Retinal pigment epithelial cell (primary cell): ENCODE measurements around the gene GAMT.

ENCODE experiments used
- DNase-seq: peaks from one replicate; pipeline ENCODE4 v3.0.0-alpha.2; 2010; ENCODE audit warnings: low read depth
- H3K4me3 ChIP-seq: 2 replicates; pipeline ENCODE4 v1.5.1; 2011; ENCODE audit warnings: mild to moderate bottlenecking, low read length, control low read depth, moderate library complexity
- CTCF ChIP-seq: conservative IDR thresholded peaks from 2 replicates; pipeline ENCODE4 v1.5.1; 2011; ENCODE audit warnings: low read depth, low read length, control low read depth, inconsistent platforms

The GAMT gene

GRCh38 chr19:1410136-1410786 is 8.9 kb upstream of the GAMT start:
- no peak for TF ChIP-seq CTCF
- DNase-seq: no peak
- peak overlapping the region; percentile 76 for H3K4me3 ChIP-seq

GRCh38 chr19:1409204-1410005 is 8.1 kb upstream of the GAMT start:
- DNase-seq: no peak
- peak overlapping the region; percentile 76 for H3K4me3 ChIP-seq
- TF ChIP-seq CTCF: no peak

DNA sequence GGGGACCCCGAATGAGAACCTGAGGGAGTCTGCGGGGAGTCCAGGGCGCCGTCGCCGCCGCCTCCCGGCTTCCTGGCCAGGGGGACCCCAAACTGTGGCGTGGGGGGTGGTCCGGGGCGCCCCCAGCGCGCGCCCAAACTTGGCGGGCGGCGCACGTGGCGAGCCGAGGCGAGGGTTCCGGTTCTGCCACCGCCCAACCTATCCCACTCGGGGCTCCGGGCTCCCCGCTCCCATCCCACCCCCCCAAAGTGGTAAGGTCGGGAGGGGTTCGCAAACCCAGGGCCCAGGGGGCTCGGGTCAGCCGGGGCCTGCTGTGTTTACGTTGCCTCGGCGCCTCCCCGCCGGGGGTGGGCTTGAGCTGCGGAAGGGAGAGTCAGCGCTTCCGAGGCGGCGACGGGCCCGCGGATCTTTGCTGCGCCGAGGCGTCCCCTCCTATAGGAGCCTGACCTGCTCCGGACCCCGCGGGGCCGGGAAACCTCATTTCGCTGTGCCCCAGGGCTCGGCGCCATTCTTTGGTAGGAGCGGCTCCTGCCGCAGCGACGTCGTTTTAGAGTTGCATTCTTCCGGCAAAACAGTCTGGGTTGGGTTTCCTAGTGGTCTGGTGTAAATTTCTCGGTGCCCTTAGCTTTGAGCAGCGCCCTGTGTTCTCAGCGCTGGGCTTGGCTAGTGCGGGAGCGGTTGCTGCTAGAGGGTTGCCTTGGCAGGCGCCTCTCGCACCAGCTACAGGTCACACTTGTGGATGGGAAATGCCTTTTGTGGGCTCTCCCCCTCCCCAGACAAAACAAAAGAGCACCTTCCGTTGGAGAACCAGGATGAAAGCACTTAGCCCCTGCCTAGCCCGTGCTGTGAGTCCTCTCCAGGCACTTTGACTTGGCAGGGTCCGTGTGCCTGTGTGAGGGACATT is 7.2 kb upstream of the GAMT start:
- no peak for DNase-seq
- H3K4me3 ChIP-seq: peak overlapping the region; percentile 76
- no peak for TF ChIP-seq CTCF

DNA sequence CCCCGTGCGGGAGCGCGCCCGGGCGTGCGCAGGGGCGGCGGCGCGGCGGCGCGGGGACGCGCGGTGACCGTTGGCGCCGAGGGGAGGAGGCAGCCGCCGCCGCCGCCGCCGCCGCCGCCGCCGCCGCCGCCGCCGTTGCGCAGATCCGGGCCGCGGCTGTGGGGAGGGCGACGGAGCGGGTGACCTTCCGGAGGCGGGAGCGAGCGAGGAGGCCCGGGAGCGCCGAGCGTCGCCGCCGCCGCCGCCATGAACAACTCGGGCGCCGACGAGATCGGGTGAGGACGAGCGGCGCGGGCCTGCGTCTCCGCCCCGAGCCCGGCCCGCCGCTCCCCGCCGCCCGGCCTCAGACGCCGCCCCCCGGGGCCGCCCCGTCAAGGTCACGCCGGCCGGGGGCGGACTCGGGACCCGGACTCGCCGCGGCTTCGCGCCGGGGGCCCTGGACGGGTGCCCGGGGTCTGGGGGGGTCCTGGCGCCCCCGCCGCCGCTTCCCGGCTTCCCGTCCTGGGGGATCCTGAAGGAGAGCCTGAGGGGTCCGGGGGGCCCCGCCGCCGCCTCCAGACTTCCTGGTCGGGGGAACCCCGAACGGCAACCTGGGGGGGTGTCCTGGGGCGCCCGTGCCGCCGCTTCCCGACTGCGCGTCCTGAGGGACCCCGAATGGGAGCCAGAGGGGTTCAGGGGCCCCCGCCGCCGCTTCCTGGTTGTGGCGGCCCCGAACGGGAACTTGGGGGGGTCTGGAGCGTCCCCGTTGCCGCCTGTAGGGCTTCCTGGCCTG is 6.4 kb upstream of the GAMT start, which contains the start of gene DAZAP1:
DAZAP1 (plus strand) TSS at position 59 of the 772 bp plus-strand sequence; CDS start at position 247, 188 bp downstream.
- no peak for DNase-seq
- peak within 1 kb of the TSS; percentile 76 for H3K4me3 ChIP-seq
- TF ChIP-seq CTCF: no peak

- peak; percentile 62 for TF ChIP-seq CTCF
- DNase-seq: peak; percentile 89
- peak overlapping the region; percentile 59 for H3K4me3 ChIP-seq
These were observed 5.6 kb upstream of the GAMT start for GRCh38 chr19:1406774-1407527.
